COLO829 (cell line): ENCODE data around the gene CHD9NB.
"Not testable (repeated sequence)": the region's sequence is repeated elsewhere in the genome, so short reads cannot be mapped to it uniquely, and the experiment has no call there.

Source experiments
- DNase-seq: peaks from one replicate; pipeline ENCODE4 v3.0.0; 2012; ENCODE audit warnings: low spot score

The CHD9NB gene

DNA sequence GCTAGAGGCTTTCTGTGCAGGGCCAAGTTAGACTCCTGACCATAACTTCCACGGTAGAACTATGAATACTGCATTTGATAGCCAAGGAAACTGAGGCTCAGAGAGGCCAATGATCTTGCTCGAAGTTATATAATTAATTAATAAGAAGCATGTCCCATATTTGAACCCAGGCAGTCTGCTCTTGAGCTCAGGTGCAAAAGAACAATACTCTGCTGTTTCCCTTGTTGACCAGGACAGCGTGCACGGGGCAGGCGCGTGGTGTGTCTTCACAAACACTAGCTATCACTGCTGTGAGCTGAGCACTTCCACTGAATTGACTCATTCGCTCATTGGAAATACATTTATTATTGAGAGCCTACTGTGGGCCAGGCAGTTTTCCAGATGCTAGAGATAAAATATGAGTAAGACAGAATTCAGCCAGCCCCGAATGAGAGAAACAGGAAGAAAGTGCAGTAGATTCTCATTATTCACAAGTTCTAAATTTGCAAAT is 3.7 kb upstream of the CHD9NB start:
- DNase-seq = no peak

DNA sequence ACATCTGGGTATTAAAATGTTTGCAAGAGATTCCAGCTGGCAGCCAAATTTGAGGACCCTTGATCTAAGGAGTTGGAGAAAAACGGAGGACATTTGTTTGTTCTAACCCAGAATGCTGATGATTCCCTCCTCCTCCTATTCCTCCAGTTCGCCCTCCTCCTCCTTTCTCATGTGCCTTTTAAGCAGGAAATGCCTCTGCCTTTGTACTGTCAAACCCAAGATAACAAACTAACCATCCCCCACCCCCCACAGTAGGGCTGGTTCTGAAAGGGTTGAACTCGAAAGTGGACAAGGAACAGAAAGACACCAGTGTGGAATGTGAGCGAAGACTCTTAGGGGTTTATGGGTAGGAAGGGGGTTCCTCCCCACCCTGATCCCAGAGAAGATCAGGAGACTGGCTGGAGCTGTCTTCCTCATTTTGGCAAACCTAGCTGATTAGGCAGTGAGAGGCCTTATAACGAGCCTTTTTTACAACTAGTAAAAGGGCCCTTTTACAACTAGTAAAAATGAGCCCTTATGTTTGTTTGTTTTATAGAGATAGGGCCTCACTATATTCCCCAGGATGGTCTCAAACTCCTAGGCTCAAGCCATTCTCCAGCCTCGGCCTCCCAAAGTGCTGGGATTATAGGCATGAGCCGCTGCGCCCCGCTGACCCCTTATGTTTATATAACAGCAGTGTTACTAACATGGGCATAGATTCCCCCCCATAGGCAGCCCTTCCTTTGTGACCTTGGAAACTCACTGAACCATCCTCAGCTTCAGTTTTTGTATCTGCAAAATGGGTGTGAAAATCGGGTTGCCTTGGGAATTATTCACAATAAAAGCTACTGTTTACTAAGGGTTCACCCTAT is 3.1 kb upstream of the CHD9NB start:
- no peak for DNase-seq

DNA sequence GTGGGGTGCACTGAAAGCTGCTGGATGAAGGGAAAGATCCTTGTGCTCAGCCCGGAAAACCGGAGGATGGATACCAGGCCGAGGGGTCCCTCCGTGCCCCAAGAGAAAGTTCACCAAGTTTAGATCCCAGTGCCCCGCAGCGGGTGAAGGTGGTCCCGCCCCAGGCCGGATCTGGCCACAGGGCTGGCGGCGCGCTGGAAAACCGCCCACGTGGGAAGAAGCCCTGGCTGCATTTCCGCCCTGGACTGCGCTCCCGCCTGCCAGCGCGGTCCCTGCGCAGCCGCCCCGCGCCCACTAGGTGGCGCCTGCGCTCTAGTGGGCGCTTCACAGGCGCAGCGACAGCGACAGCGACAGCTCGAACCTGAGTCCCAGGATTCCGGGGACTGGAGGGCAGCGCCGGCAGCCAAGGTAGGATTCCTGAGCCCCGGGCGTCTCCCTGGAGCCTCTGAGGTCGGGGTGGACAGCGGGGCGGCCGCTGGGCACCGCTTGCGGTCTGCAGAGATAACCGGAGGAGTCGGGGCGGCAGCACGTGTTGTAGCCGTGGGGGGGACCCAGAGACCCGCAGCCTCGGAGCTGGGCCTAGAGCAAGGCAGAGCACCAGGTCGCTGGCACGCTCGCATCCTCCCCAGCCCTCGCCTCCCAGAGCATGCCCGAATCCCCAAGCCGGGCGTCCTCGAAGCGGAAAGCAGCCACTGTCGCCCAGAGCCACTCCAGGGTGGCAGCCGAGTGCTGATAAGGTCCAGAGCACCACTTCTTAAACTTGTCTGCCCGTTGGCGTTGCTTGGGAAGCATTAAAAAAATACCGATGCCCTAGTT is 2.2 kb upstream of the CHD9NB start, which contains the start of gene CHD9:
Gene CHD9 (plus strand): TSS at position 322 of the 816 bp plus-strand sequence. CDS start 101,099 bp downstream, outside the sequence.
- peak; percentile 69 for DNase-seq

DNA sequence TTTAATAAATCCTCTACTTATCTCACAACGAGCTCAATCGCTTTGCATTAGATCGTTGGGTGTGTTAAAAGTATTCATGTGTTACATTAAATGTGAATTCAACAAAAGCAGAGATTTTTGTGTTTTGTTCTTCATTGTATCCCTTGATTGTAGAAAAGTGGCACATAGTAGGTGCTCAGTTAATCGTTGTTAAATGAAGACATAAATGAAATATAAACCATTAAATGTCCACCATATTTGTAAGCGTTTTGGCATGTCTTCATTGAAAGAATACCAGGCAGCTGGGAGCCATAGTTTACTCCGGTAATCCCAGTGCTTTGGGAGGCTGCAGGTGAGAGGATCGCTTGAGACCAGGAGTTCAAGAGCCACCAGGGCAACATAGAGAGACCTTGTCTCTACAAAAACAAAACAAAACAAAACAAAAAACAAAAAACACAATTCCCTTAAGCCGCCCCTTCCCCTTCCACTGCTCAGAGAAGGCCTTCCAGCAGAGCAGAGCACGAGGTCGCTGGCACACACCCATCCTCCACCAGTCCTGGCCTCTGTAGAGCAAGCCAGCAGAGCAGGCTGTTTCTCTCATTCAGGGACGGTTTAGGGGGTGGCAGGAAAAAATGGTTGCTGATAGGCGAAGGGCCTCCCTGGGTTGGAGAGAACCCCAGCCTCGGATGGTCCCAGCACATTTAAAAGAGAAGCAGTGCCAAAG is 1.4 kb upstream of the CHD9NB start:
- no peak for DNase-seq

DNA sequence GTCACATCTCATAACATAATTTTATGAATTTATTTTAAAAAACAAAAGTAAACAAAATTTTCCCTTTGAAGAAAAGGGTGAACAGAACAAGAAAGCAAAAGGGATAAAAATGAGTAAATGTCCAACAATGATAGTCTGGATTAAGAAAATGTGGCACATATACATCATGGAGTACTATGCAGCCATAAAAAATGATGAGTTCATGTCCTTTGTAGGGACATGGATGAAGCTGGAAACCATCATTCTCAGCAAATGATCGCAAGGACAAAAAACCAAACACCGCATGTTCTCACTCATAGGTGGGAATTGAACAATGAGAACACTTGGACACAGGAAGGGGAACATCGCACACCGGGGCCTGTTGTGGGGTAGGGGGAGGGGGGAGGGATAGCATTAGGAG is 1.4 kb downstream of the CHD9NB start:
- DNase-seq = not testable (repeated sequence)

DNA sequence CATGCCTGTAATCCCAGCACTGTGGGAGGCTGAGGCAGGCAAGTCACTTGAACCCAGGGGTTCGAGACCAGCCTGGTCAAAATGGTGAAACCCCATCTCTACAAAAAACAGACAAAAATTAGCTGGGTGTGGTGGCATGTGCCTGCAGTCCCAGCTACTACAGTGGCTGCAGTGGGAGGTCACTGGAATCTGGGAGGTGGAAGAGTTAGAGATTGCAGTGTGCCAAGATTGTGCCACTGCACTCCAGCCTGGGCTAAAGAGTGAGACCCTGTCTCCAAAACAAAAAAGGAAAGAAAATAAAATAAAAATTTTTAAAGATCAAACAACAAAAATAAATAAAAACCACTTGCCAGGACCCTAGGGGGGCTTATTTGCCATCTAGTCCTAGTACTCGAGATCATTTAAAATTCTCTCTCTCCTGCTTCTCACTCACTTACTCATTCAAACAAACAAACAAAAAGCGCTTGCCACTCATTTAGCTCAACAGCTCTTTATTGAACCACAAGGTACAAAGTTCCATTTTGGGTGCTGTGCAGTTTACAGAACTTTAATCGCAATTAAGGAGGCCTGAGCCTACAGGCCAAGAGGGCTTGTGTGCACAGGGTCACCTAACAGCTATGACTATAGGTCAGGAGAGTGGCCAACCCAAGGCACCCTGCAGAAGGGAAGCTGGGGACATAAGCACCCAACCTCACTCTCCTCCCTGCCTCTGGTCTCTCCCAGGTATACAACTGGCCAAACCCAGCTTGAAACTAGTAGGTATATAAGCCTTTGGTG is 4.4 kb downstream of the CHD9NB start:
- DNase-seq = no peak

DNA sequence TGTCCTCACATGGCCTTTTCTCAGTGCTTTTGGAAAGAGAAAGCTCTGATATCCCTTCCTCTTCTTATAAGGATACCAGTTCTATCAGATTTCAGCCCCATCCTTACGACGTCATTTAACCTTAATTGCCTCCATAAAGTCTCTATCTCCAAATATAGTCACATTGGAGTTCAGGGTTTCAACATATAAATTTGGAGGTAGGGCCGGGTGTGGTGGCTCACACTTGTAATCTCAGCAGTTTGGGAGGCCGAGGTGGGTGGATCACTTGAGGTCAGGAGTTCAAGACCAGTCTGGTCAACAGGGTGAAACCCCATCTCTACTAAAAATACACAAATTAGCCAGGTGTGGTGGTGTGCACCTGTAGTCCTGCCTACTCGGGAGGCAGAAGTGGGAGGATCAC is 5.2 kb downstream of the CHD9NB start:
- not testable (repeated sequence) for DNase-seq

DNA sequence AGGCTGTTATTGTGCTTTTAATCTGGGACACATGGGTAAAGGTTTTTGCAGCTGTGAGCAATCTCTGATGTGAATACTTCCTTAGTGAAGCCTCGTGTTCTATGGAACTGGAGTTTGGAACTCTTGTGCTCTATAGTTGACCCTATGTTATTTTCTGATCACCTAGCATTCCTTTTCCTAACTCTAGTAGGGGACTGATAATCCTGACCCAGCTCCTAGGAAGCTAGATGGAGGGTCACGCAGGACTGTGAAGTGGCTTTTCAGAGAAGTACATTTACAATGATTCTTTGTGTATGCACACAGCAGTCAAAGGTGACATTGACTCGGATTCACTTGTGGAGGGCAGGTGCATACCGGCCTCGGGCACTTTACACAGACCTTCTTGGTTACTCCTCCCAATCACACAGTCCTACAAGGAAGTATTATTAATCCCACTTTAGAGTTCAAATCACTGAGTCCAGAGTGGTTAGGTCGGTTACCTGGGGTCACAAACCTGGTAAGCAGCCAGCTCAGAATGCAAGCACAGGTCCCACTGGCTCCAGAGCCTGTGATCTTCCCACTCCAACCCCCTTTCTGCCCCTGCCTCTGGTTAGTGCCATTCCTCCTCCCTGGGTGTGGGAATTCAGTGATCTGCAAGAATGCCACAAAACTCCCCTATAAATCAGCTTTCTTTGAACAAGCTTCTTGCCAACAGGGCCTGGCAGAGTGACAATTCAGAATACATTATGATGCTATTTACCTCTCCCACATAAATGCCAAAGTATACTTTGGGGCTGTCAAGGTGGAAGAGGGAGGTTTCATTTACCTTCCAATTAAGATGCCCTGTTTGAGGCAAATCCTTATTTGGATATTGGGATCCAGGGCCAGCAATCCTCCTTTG is 7.1 kb downstream of the CHD9NB start:
- no peak for DNase-seq

DNA sequence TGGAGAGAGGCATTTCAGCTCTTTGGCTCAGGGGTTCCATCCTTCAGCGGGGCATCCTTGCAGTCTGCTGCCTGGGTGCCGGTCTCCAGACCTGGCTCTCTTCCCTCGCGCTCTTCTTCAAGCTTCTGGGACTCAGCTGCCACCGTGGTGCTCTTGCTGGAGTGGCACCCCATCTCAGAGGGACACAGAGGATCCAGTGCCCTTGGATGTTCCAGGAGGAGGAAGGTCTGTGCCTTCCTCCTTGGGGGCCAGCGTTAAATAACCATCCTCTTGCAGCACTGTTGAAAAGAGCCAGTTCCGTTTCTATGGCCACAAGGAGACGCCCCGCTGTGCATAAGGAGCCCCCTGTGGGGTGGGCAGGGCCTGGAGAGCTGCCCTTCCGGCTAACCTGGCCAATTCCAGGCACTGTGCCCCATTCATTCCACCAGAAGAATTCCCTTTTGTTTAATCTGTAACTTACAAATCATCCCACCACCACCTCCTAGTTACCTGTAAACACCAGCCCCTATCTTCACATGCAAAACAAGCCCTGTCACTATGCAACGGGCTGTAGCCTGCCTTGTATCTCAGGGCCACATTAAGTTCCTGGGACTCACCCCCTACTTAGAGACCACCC is 8.6 kb downstream of the CHD9NB start:
- DNase-seq = no peak

DNA sequence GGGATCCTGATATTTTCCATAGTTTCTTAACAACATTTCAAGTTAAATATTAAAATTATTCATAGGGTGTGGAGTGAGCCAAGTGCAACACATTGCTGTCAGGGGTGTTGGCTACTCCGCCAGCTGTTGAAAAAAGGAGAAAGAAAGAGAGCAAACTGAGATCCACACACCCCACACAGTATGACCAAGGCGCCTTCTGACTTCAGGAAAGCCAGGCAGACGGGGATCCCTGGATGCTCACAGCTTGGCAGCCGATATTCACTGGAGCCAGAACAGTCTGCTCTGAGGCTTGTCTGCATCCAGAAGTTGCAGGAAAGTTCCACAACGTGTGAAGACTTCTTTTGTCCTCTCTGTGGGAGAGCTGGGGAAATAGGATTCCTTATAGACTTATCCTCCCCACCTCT is 9.3 kb downstream of the CHD9NB start:
- no peak for DNase-seq

DNA sequence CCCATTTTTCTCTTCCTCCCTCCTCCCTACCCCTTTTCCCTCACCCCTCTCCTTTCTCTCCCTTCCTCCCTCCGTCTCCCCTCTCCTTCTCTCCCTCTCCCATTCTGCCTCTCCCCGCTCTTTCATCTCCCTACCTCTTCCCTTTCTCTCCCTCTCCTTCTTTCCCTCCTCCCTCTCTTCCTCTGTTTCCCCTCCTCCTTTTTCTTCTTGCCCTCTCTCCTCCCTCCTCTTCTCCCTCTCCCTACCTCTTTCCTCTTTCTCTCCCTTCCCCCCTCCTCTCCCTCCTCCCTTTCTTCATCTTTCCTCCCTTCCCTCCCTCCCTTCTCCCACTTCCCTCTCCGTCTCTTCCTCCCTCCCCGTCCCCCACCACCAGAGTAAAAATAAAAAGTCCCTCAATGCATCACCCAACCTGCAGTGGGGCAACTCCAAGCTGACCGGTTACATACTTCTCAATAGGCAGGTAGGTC is 10.4 kb downstream of the CHD9NB start:
- DNase-seq = no peak

DNA sequence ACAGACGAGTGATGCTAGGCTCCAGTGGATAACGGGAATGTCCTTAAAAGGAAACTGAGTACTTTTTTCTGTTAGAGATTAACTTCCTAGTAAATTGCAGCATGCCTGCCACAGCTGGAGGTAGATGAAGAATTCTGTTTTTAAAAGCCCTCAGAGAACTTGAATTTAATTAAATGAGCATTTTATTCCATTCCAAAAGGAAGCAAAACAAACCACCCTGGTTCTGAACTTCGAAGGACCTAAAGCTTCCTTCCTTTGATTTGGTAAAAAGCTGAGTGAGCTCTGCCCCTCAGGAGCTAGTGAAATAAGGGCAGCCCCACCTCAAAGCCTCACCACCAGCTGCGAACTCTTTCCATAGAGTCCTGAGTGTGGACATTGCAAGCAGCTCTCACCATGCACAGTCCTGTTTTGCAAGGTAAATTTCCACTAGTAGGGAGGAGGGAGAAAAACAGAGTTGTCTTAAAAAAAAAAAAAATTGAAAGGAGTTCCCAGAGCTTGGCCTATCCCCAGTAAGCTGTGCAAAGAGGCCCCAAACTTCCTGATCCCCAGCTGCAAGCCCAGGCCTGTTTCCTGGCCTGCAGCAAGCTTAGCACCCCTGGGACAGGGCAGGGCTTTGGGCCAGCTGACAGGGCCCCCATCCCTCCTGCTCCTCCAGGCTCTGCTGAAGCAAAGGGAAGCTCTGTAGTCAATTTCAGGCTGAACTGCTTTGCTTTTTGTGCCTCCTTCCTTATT is 11.2 kb downstream of the CHD9NB start:
- no peak for DNase-seq

DNA sequence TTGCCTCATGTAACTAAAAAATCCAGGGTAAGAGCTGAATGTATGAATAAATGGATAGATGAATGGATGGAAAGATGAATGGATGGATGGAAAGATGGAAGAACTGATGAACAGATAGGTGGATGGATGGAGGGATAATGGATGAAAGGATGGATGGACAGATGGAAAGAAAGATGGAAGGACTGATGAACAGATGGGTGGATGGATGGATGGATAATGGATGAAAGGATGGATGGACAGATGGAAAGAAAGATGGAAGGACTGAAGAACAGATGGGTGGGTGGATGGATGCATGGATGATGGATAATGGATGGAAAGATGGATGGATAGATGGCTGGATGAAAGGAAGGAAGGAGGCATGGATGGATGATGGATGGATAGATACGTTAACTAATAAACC is 11.9 kb downstream of the CHD9NB start:
- DNase-seq = no peak

DNA sequence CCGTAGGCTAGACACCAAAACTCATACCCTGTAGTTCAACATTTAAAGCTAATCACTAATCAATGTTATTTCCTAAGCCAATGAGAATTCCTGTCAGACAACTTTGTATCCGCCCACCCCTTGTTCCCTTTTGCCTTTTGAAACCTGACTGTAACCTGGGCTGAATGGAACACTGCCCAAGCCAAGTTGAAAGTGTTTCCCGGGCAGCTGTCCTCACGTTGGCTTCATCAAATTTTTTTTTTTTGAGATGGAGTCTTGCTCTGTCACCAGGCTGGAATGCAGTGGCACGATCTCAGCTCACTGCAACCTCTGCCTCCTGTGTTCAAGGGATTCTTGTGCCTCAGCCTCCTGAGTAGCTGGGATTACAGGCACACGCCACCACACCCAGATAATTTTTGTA is 16.0 kb downstream of the CHD9NB start:
- DNase-seq = not testable (repeated sequence)

DNA sequence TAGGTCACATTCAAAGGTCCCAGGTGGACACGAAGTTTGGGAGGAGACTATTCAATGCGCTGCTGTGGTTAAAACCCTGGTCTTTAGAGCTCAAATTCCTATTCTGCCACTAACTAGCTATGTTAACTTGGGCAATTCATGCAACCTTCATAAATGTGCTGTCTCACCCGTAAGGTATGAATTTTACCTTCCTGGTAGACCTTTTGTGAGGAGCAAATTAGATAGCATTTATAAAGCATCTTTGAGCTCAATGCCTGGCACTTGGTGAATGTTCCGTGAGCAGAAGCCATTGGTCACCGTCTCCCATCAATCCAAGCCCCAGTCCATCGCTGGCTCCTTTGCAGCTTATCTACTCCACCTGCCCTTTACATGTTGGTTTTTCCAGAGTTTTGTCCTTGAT is 16.6 kb downstream of the CHD9NB start:
- DNase-seq = no peak

DNA sequence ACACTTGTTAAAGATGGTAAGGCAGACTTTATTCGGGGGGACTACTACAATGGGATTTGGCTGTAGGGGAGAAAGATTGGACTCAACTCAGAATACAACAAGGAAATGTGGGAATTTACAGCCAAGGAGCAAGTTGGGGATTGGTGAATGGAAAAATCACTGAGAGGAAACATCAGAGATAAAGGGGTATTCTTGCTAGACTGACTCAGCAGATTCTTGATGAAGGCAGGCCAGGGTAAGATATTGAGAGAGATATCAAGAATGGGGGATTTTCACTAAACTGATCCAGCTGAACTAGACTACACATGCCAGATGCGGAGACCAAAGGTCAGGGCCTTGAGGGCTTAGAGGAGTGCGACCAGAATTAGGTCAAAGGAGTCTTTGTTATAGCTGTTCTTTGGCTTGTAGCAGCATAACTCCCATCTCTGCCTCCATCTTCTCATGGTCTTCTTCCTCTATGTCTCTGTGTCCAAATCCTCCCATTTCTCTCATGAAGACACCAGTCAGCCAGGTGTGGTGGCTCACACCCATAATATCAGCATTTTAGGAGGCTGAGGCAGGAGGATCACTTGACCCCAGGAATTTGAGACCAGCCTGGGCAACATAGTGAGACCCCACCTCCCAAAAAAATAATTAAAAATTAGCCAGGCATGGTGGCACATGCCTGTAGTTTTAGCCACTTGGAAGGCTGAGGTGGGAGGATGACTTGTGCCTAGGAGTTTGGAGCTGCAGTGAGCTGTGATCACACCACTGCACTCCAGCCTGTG is 17.3 kb downstream of the CHD9NB start:
- no peak for DNase-seq

DNA sequence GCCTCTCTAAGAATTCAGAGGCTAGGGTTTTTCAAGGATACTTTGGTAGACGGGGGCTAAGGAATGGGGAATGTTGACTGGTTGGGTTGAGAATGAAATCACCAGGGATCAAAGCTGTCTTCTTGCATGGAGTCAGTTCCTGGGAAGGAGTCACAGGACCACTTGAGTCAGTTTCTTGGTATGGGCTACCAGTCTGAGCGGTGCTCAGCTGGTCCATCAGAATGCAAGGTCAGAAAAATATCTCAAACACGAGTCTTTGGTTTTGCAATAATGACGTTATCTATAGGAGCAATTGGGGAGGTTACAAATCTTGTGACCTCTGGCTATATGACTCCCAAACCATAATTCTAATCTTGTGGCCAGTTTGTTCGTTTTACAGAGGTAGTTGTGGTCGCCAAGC is 18.4 kb downstream of the CHD9NB start:
- no peak for DNase-seq

DNA sequence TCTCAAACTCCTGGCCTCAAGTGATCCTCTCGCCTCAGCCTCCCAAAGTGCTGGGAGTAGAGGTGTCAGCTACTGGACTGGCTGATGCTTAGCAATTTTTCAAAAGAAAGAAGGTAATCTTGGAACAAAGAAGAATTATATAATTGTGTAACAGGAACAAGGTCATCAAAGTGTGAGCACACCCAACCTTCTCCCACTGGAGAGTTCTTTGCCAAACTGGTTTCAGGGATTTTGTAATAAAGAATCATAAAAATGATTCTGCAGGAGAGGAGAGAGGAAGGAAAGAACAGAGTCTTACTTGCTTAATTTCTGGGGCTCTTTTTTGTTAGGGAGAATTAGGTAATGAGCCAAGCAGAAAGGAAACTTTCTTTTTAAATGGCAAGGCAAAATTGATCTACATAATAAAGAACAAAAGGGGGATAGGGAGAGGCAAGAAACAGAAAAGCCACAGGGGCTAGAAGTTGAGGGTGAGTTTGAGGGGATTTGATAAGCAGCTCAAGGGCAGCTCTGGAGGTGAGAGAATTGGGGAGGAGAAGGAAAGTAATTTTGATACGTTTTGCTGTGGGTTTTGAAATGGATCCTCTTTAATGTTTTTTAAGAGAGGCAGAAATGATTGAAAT is 21.3 kb downstream of the CHD9NB start:
- no peak for DNase-seq
